ENCODE results near the gene SLC6A16. TPM values are rescaled to one million over a fixed set of nuclear protein-coding genes. Genes with fewer than 3 reads are reported as not detected.

SLC6A16 gene
- total and polyA plus RNA-seq, 11 donors: 0.27 to 1.3 (median 0.40) TPM

DNA sequence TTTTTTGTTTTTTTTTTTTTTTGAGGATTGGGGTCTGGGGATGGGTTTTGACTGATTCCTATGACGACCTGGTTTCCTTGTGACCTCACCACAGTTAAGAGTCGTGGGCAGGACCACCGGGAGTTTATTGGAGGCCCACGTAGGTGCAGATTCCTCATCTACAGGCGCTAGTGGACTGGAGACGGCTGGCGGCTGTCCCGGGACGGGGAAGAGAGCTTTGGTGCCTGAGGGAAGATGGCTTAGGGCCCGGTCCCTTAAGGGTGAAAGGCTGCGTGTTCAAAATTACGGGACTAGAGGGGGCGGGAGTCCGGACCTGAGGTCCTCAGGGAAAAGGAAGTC lies 37.9 kb upstream of the SLC6A16 start:
- WGBS, 4 donors: 1 to 2% (median 1%) methylated on average over 14 of the region's 14 CpGs
- Histone ChIP-seq H3K4me1 (peaks cover 0 to 23% (median 7%) of the 10 kb centered on the region in 12 donors), H3K27ac (peak overlapping the region; percentile 93 to 99 (median 98)), H3K9me3 (peaks cover 0 to under 1% (median 0%) of the 10 kb centered on the region in 12 donors), H3K36me3 (peaks cover 0 to 21% (median 16%) of the 10 kb centered on the region in 9 donors), H3K27me3 (peaks cover 0 to 12% (median 0%) of the 10 kb centered on the region in 9 donors), H3K4me3 (peak overlapping the region; percentile 16 to 97 (median 89))
- intact Hi-C loops (cut with DNase I): loop anchor here in 1 of 10 donors (1.0 kb wide), 1 partner anchor 80 kb away; no protein-coding TSS in a partner anchor
- DNase-seq (peak in 4 of 5 donors; percentile 51 to 69 (median 63)), ATAC-seq (peak in 2 of 4 donors; percentile 2 to 17)
- TF ChIP-seq, protein P1, sequence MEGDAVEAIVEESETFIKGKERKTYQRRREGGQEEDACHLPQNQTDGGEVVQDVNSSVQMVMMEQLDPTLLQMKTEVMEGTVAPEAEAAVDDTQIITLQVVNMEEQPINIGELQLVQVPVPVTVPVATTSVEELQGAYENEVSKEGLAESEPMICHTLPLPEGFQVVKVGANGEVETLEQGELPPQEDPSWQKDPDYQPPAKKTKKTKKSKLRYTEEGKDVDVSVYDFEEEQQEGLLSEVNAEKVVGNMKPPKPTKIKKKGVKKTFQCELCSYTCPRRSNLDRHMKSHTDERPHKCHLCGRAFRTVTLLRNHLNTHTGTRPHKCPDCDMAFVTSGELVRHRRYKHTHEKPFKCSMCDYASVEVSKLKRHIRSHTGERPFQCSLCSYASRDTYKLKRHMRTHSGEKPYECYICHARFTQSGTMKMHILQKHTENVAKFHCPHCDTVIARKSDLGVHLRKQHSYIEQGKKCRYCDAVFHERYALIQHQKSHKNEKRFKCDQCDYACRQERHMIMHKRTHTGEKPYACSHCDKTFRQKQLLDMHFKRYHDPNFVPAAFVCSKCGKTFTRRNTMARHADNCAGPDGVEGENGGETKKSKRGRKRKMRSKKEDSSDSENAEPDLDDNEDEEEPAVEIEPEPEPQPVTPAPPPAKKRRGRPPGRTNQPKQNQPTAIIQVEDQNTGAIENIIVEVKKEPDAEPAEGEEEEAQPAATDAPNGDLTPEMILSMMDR (IDR thresholded peaks at IDR 0.05): no peak
- TF ChIP-seq POLR2A (IDR thresholded peaks at IDR 0.05): no peak

GRCh38 chr19:49362048-49362928 lies 37.3 kb upstream of the SLC6A16 start, which contains the start of gene TEAD2:
Gene TEAD2, minus strand, starts transcription at chr19:49362416. Its CDS starts 2,341 bp downstream, at chr19:49360075.
- Histone ChIP-seq H3K27ac (peak within 1 kb of the TSS; percentile 93 to 99 (median 98)), H3K4me1 (peaks cover 0 to 27% (median 11%) of the 10 kb centered on the region in 12 donors), H3K4me3 (peak within 1 kb of the TSS; percentile 70 to 97 (median 92)), H3K27me3 (peaks cover 0 to 12% (median 0%) of the 10 kb centered on the region in 9 donors), H3K36me3 (peaks cover 0 to 27% (median 21%) of the 10 kb centered on the region in 9 donors), H3K9me3 (no peaks in the 10 kb centered on the region)
- peak; percentile 27 to 65 (median 50) for ATAC-seq
- intact Hi-C loops (cut with DNase I): no loop called here
- TF ChIP-seq POLR2A (IDR thresholded peaks at IDR 0.05): peak in 1 of 2 donors; percentile 61
- TF ChIP-seq, protein P1 (IDR thresholded peaks at IDR 0.05): no peak
- peak; percentile 81 to 89 (median 87) for DNase-seq
- WGBS, 4 donors: 0 to 1% (median 1%) methylated on average over 34 to 52 of the region's 52 CpGs

GRCh38 chr19:49361438-49362047 lies 36.6 kb upstream of the SLC6A16 start:
- TF ChIP-seq POLR2A (IDR thresholded peaks at IDR 0.05): peak in 1 of 2 donors; percentile 62
- TF ChIP-seq, protein P1 (IDR thresholded peaks at IDR 0.05): no peak
- peak overlapping the region; percentile 93 to 99 (median 98) for H3K27ac ChIP-seq
- intact Hi-C loops (cut with DNase I): no loop called here
- peak; percentile 86 to 91 (median 89) for DNase-seq
- peaks cover 0 to 12% (median 0%) of the 10 kb centered on the region in 9 donors for H3K27me3 ChIP-seq
- H3K36me3 ChIP-seq: peaks cover 0 to 29% (median 21%) of the 10 kb centered on the region in 9 donors
- peak; percentile 33 to 66 (median 52) for ATAC-seq
- 2 to 3% (median 3%) methylated on average over 14 to 27 of the region's 27 CpGs for WGBS, 4 donors
- peaks cover 0 to 32% (median 16%) of the 10 kb centered on the region in 12 donors for H3K4me1 ChIP-seq
- H3K4me3 ChIP-seq: peak overlapping the region; percentile 70 to 97 (median 92)
- no peaks in the 10 kb centered on the region for H3K9me3 ChIP-seq

All from heart left ventricle (tissue), 16 donors.